HFFc6 (cell line): ENCODE results near the gene BRINP2. TPM values are rescaled to one million over a fixed set of nuclear protein-coding genes. Genes with fewer than 3 reads are reported as not detected.

Experiments
- DNase-seq: peaks from one replicate; pipeline ENCODE4 v3.0.0-alpha.2; 2018
- H3K27ac Mint-ChIP-seq: 2 replicates; pipeline ENCODE4 v1.8.0; 2020; ENCODE audit warnings: mild to moderate bottlenecking, mixed read lengths
- H3K27me3 Mint-ChIP-seq: 2 replicates; pipeline ENCODE4 v1.8.0; 2021; ENCODE audit warnings: mild to moderate bottlenecking, moderate library complexity, mixed read lengths; ENCODE audit not compliant: insufficient read depth
- H3K36me3 Mint-ChIP-seq: 2 replicates; pipeline ENCODE4 v1.8.0; 2021; ENCODE audit warnings: low read depth, mixed read lengths
- H3K4me1 Mint-ChIP-seq: 2 replicates; pipeline ENCODE4 v1.8.0; 2020; ENCODE audit warnings: low read depth, mixed read lengths
- H3K4me3 Mint-ChIP-seq: 2 replicates; pipeline ENCODE4 v1.8.0; 2020; ENCODE audit warnings: mild to moderate bottlenecking, moderate library complexity, mixed read lengths
- H3K9me3 Mint-ChIP-seq: 2 replicates; pipeline ENCODE4 v1.8.0; 2020; ENCODE audit warnings: mild to moderate bottlenecking, mixed read lengths
- CTCF ChIP-seq: fragments of 200-600 bp; sonication (generic); IDR thresholded peaks from 2 replicates; pipeline ENCODE4 v1.5.0; 2021; ENCODE audit warnings: antibody characterized with exemption, mild to moderate bottlenecking
- total RNA-seq, 6 experiments: library from RNA; stranded (reverse); fragmentation: NEBNext Ultra II Directional; extraction: Animal tissue kit (Norgen Biotek cat#: 25700); gene quantifications; 2 replicates in 1 of 6; 3 replicates in 5 of 6; pipeline ENCODE4 v1.2.3, GENCODE V29; 2021

BRINP2 gene
- total RNA-seq, 6 experiments from 2014 or later, result not detected

- no peak for TF ChIP-seq CTCF
- H3K36me3 Mint-ChIP-seq, result no peaks in the 10 kb centered on the region
- no peaks in the 10 kb centered on the region for H3K27me3 Mint-ChIP-seq
- no peak overlapping the region for H3K4me3 Mint-ChIP-seq
- H3K27ac Mint-ChIP-seq, result no peak overlapping the region
- H3K9me3 Mint-ChIP-seq, result no peaks in the 10 kb centered on the region; the same call in 1 of the 2 replicates
- H3K4me1 Mint-ChIP-seq, result no peaks in the 10 kb centered on the region
- DNase-seq, result no peak
Observed at GRCh38 chr1:177235350-177235749, 64.6 kb downstream of the BRINP2 start.

DNA sequence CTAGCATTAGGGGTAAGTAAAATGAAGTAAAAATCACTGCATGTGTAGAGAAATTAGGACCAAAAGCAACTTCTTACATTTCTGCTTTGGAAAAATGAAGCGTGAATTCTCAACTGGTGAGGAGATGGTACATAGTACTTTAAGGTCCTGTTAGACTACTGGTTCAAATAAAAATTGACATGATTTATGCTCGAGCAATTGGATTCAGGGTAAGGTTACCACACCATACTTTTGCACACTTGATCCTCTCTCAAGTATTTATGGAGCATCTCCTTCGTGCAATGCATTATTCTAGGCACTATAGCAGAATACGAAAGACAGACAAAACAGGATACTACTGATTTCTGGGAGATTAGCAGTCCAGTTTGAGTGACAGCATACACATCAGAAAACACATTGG is 66.2 kb downstream of the BRINP2 start:
- no peaks in the 10 kb centered on the region for H3K4me1 Mint-ChIP-seq
- DNase-seq, result no peak
- no peak for TF ChIP-seq CTCF
- H3K27me3 Mint-ChIP-seq, result no peaks in the 10 kb centered on the region
- H3K4me3 Mint-ChIP-seq, result no peak overlapping the region
- no peak overlapping the region for H3K27ac Mint-ChIP-seq
- H3K9me3 Mint-ChIP-seq, result peaks cover 6% of the 10 kb centered on the region
- no peaks in the 10 kb centered on the region; the same call in 1 of the 2 replicates for H3K36me3 Mint-ChIP-seq

DNA sequence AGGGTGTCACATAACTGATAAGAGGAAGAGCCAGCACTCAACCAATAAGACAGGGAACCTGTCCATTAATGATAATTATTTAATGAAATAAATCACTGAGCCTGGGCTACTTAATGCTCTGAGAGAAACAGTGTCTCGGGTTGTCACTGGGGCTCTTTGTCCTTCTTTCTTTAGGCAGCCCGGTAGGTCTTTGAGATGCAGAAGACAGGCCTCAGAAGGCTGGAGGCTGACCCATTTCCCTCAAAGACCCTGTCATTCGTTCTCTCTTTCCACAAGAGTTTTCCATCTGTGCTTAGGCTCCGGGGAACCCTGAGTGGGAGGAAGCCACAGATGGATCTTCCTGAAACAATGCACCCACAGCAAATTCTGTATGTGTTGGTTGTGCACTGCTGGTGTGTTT is 68.2 kb downstream of the BRINP2 start:
- no peaks in the 10 kb centered on the region for H3K4me1 Mint-ChIP-seq
- no peak overlapping the region for H3K4me3 Mint-ChIP-seq
- DNase-seq, result no peak
- H3K9me3 Mint-ChIP-seq, result peaks cover 6% of the 10 kb centered on the region
- no peak overlapping the region for H3K27ac Mint-ChIP-seq
- no peak for TF ChIP-seq CTCF
- H3K27me3 Mint-ChIP-seq, result no peaks in the 10 kb centered on the region
- no peaks in the 10 kb centered on the region; the same call in 1 of the 2 replicates for H3K36me3 Mint-ChIP-seq

DNA sequence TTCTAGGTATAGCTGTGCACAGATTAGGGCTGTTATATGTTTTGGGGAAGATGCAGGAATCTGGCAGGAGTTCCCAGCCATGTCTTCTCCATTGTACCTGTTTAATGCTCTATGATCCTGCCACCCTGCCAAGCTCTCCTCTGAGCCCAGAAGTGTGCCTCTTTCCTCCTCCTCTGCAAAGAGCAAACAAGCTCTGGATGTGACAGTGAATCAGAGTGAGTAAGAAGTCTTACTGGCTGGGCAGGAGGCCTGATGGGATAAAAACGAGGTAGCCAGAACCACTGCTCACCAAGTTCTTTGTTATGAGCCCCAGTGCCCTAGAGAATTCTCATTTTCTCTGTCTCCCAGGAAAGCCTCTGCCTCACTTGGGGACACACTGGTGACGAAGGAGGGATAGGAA is 69.0 kb downstream of the BRINP2 start:
- Mint-ChIP-seq H3K4me3 (no peak overlapping the region), H3K27me3 (no peaks in the 10 kb centered on the region), H3K27ac (no peak overlapping the region), H3K9me3 (peaks cover 6% of the 10 kb centered on the region), H3K36me3 (no peaks in the 10 kb centered on the region; the same call in 1 of the 2 replicates), H3K4me1 (no peaks in the 10 kb centered on the region)
- DNase-seq, result no peak
- no peak for TF ChIP-seq CTCF

DNA sequence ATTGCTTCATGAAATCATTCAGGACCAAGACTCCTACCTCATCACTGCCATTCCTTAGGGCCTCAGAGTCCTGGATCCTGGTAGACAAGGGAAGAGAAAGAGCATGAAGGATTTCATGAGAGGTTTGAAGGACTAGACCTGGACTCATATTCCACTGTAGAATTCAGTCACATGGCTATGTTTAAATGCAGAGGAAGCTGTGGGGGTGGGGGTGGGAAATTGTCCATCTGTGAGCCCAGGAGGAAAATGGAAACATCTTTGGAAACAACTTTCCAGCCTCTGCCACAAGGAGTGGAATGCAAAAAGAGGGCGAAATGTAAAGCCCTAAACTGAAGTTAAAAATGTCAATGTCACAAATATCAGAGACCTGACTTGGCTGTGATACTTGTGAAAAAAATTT is 73.0 kb downstream of the BRINP2 start:
- no peak for TF ChIP-seq CTCF
- no peaks in the 10 kb centered on the region; the same call in 1 of the 2 replicates for H3K36me3 Mint-ChIP-seq
- no peak overlapping the region for H3K4me3 Mint-ChIP-seq
- H3K9me3 Mint-ChIP-seq, result peaks cover 6% of the 10 kb centered on the region
- no peak for DNase-seq
- peaks cover 2% of the 10 kb centered on the region; the same call in 1 of the 2 replicates for H3K27me3 Mint-ChIP-seq
- no peak overlapping the region for H3K27ac Mint-ChIP-seq
- no peaks in the 10 kb centered on the region for H3K4me1 Mint-ChIP-seq
